HG02840 (cell line): ENCODE results near the gene CERT1.

Experiments used
- ATAC-seq: cut with Tn5 transposase; IDR thresholded peaks from one replicate; pipeline ENCODE4 v1.9.1; 2021; ENCODE audit warnings: mild to moderate bottlenecking, moderate library complexity, moderate number of reproducible peaks; ENCODE audit not compliant: unreplicated experiment, low FRiP score

The CERT1 gene

DNA sequence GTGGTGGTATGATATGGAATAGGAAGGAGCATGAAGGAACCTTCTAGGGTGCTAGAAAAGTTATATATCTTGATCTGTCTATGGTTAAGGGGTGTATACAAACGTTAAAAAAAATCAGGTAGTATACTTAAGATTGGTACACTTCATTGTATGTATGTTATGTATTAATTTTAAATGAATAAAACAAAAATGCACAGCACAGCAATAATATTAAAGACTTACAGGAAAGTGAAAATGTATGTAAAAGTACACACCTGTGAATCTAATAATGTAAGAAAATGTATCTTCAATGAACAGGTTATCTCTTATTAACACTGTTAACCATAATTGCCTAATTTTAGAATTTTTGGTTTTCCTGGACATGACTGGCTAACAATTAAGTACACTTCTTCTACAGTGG lies 97.2 kb downstream of the CERT1 start:
- no peak for ATAC-seq

DNA sequence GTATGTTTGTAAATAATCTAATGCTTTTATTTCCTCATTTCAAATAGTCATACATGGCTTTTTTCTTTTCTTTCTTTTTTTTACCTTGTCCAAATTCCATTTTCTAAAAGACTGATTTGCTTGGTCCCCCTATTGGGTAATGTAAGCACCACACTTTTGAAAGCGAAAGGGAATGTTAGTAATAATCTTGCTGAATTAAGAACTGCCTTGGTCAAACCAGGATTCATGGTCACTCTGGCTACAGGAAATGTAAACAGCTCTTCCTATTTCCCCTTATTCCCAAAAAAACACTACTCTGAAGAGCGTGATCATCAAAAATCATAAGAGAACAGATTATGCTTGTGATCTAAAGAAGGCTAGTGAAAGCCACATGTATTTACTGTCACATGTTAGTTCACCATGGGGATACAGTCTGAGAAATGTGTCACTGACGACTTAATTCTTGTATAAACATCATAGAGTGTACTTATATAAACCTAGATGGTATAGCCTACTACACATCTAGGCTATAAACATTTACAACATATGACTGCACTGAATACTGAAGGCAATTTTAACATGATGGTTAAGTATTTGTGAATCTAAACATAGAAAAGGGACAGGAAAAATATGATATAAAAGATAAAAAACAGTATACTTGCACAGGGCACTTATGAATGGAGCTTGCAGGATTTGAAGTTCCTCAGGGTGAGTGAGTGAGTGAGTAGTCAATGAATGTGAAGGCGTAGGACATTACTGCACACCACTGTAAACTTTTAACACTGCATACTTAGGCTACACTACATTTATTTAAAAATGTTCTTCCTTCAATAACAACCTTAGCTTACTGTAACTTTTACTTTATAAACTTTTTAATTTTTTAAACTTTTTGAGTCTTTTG lies 99.1 kb downstream of the CERT1 start:
- no peak for ATAC-seq

GRCh38 chr5:75405296-75405695 lies 106.1 kb downstream of the CERT1 start:
- no peak for ATAC-seq

DNA sequence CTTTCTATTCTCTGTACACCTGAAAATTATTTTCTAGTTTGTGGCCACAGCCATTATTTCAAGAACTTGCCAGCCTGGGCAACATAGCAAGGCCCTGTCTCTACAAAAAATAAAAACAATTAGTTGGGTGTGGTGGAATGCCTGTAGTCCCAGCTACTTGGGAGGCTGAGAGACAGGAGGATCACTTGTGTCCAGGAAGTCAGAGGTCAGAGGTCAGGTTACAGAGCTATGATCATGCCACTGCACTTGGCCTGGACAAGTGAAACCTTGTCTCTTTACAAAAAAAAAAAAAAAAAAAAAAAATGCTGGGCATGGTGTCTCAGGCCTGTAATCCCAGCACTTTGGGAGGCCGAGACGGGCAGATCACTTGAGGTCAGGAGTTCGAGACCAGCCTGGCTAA lies 116.2 kb downstream of the CERT1 start:
- ATAC-seq = no peak

DNA sequence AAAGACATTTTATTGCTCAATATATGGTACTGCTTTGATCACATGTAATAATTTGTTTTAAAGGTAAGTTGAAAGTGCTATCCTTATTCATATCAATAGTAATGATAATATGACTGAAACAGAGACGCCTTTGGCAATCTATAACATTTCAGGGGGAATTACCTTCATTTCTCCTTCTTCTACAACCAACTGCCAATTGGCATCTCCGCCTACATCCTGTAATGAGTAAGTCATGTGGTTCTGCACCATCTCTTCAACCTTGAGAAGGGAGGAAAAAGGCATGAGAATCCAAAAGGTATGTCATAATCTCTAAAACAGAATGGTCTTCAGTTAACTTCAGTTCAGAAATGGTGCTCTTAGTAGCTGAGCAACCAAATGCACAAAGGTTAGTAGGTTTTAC lies 122.0 kb downstream of the CERT1 start:
- no peak for ATAC-seq

DNA sequence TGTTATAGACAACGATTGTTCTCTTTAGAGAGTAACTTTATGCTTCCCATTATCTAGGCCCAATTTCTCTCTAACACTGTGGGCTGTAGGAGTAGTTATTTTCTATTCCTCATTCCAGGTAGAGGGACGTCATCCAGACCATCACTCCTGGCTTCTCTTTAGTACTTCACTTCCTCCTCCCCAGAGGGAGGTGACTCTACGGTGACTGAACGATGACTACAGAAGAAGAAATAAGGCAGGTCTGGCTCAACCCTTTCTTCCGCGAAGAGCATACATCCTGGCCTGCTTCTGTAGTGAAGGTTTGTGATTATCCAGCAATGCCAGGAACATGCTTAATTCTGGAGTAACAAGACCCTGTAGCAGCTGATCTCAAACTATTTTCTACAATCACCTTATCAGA lies 123.6 kb downstream of the CERT1 start:
- no peak for ATAC-seq

DNA sequence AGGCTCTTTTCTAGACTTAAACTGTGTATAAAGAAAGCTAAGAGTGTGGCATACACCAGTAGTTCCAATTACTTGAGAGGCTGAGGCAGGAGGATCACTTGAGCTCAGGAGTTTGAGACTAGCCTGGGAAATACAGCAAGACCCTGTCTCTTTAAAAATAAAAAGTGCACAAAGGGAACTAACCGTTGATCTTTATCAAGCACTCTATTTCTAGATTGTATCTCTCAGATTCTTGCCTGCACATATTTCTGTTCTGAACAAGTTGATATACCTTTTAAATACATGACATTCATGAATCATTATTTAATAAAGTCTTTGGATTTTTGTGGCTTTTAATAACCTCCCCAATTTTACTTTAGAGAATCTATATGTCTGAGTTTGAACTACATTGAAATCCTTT lies 127.2 kb downstream of the CERT1 start:
- no peak for ATAC-seq

DNA sequence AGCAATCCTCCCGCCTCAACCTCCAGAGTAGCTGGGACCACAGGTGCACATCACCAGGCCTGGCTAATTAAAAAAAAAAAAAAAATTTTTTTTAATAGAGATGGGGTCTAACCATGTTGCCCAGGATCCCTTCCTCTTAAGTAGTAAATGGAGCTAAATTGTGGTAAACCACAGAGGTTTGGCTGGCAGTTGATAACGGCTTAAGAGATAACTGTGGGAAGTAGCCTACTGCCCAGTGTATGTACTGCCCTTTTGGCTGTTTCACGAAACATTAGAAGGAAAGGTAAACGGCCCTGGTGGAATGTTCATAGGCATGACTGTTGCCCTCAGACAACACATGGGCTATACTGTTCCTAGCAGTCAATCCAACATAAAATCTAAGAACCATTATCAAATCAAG lies 130.0 kb downstream of the CERT1 start:
- ATAC-seq = no peak

DNA sequence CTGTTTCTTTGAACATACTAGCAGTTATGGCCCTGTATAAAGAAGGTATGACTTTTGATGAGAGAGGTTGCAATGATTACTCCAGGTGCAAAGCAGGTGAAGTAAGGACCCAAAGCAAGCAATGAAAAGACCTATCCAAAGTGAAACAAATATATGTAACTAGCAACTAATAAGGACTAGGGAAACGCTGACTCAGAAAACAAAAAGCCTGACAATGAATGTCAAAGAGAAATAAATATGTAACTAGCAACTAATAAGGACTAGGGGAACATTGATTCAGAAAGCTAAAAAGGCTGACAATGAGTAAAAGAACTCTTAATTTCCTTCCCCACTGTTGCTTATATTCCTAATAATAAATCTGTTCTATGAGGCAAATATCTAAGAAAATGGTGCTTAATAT lies 131.3 kb downstream of the CERT1 start:
- no peak for ATAC-seq

DNA sequence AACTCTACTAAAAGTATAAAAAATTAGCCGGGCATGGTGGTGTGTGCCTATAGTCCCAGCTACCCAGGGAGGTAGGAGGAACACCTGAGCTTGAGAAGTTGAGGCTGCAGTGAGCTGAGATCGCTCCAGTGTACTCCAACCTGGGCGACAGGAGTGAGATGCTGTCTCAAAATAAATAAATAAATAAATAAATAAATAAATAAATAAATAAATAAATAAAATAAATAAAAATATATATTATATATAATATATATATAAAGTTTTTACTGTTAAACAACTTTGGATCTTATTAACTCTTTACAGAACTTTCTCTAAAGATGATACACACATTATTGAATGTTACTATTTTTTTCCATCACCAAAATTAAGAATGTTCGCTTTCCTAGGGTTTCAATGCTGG lies 136.0 kb downstream of the CERT1 start:
- ATAC-seq = no peak

GRCh38 chr5:75374394-75374814 lies 137.0 kb downstream of the CERT1 start:
- no peak for ATAC-seq

DNA sequence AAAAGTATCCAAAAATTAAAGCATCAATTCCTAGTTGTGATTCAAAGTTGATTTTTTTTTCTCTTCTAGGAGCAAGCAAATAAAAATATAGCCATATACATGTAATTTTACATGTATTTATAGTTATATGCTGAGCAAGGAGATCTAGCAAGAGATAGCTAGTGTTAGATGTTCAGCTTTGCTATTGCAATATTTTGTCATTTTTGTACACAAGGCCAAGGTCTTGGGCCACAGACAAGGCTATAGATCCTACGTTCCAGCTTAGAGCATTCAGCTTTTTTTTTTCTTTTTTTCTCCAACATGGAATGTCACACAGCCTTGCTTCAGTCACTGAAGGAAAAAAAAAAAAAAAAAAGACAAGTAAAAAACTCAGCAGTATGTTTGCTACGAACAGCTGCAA lies 137.6 kb downstream of the CERT1 start:
- ATAC-seq = no peak

GRCh38 chr5:75368391-75368790 lies 143.0 kb downstream of the CERT1 start:
- ATAC-seq = no peak

- no peak for ATAC-seq
Measured at GRCh38 chr5:75367401-75367800, 144.0 kb downstream of the CERT1 start.

DNA sequence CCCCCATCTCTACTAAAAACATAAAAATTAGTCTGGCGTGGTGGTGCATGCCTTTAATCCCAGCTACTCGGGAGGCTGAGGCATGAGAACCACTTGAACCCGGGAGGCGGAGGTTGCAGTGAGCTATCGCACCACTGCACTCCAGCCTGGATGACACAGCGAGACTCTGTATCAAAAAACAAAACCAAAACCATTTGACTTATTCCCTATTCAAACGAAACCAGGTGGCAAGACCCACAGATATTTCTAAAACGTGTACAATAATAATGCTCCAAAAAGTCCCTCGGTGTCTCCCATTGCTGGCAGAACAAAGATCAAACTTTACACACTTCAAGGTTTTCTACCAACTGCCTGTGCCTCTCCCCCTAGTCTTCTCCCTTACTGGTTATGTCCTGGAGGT lies 144.6 kb downstream of the CERT1 start:
- peak; percentile 40 for ATAC-seq

- ATAC-seq = no peak
Measured at GRCh38 chr5:75365740-75366139, 145.7 kb downstream of the CERT1 start.

DNA sequence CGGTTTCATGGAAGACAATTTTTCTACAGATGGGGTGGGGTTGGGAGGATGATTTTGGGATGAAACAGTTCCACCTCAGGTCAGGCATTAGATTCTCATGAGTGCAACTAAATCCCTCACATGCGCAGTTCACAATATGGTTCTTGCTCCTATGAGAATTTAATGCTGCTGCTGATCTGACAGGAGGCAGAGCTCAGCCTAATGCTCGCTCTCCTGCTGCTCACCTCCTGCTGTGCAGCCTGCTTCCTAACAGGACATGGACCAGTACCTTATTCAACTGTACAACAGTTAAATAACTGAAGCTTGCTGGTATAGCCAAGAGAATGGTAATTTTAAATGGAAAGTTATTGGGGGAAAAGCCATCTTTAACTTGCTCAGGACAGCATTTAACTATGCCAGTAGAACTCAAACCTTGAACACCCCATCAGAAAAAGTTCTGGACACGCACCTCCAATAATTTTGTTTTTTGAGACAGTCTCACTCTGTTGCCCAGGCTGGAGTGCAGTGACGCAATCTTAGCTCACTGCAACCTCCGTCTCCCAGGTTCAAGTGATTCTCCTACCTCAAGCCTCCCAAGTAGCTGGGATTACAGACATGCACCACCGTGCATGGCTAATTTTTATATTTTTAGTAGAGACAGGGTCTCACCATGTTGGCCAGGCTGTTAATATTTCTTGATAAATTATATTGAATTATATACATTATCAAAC lies 146.7 kb downstream of the CERT1 start:
- ATAC-seq = no peak

DNA sequence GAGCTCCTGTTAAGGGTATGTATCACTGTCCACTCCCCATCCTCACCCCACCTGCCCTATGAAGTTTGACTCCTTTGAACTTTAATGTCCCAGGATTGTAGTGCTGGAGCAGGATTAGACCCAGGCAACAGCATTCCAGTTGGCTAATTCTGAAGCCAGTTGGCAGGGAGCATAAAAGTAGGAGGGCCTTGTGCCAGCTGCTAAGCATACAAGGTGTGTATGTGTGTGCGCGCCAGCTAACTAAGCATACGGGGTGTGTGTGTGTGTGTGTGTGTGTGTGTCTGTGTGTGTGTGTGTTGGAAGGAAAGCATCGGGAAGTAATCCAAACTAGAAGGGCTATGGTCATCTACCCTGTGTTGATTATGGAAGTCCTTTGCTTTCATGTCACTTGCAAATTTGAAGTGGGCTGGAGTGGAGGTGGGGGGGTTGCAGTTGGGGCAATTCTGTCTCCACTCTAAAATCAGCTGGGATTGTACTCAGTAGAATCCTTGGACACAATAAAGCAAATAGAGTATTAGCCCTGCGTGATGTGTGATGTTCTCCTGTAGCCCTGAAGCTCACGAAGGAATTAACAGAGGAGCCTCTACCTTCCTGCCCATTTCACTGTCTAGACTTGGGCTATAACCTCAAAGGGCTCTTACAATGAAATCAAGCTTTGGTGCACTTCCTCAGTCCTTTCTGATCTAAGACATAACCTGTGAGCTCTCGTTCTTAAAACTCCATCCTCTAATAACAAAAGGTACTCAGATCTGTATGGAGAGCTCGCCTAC lies 147.5 kb downstream of the CERT1 start:
- no peak for ATAC-seq

DNA sequence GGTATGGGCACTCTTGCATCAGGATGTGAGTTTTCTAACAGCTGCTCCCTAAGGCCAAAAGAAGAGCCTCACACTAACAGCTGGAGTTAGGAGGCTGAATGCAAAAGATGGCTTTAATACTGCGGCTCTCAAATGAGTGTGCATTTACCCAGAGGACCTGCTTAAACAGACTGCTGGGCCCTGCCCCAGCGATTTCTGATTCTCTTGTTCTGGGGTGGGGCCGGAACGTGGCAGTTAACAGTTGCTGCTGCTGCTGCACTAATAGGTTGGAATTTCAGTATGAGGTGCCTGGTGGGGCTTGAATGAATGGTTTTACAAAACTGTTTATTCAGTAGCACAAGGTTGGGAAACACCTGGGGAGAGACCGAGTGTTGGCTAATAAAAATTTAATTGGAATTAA lies 148.3 kb downstream of the CERT1 start:
- no peak for ATAC-seq

DNA sequence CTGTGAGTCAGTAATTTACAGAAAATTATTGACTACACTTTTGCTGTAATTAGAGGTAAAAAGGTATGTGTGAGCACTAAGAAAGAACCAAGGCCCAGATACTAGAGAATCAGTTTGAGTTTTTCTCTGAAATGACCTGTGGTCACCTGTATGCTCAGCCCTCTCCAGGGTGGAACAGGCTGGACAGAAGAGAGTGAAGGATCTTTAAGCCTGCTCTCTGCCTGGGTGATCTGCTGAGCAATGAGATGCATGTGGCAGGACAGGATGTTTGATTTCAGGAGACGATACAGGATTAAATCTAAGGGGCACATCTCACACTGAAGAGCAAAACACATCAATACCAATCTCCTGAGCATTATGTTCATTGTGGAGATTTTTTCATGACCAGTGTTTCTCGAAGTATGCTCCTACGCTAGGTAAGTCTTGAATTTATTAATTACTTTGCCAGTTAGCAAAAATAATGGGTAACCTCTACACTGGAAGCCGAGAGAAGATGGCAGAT lies 148.9 kb downstream of the CERT1 start:
- ATAC-seq = no peak

- no peak for ATAC-seq
Measured at GRCh38 chr5:75361310-75361709, 150.1 kb downstream of the CERT1 start.
